ENCODE results near the gene SEC61B.

Gene SEC61B

GRCh38 chr9:99221621-99222415 is at the start of gene SEC61B, which contains the start of gene ALG2:
TSS of gene SEC61B (plus strand) at chr9:99222282. CDS start at chr9:99222364, 82 bp downstream.
TSS of gene ALG2 (minus strand) at chr9:99221942. CDS start at chr9:99221894, 48 bp downstream.
- peak; percentile 90 to 98 (median 96) for DNase-seq
- intact Hi-C loops (cut with DNase I): loop anchor here (2.0 kb wide), 1 partner anchor 599 kb away; the partner anchor contains the start of gene NR4A3

GRCh38 chr9:99173570-99174504 is 48.2 kb upstream of the SEC61B start:
- intact Hi-C loops (cut with DNase I): no loop called here
- DNase-seq: peak in 5 of 42 donors; percentile 6 to 44 (median 13)

- intact Hi-C loops (cut with DNase I): no loop called here
- DNase-seq: no peak
Observed at GRCh38 chr9:99176527-99177013, 45.5 kb upstream of the SEC61B start.

GRCh38 chr9:99177576-99178366 is 44.3 kb upstream of the SEC61B start:
- intact Hi-C loops (cut with DNase I): no loop called here
- no peak for DNase-seq

- intact Hi-C loops (cut with DNase I): no loop called here
- no peak for DNase-seq
Observed at GRCh38 chr9:99178912-99179872, 42.9 kb upstream of the SEC61B start.

GRCh38 chr9:99180199-99180598 is 41.9 kb upstream of the SEC61B start:
- intact Hi-C loops (cut with DNase I): no loop called here
- DNase-seq: no peak

- intact Hi-C loops (cut with DNase I): no loop called here
- no peak for DNase-seq
Observed at GRCh38 chr9:99180662-99181061, 41.4 kb upstream of the SEC61B start.

- intact Hi-C loops (cut with DNase I): no loop called here
- no peak for DNase-seq
Observed at GRCh38 chr9:99181206-99181605, 40.9 kb upstream of the SEC61B start.

GRCh38 chr9:99181621-99182020 is 40.5 kb upstream of the SEC61B start:
- intact Hi-C loops (cut with DNase I): no loop called here
- no peak for DNase-seq

- no peak for DNase-seq
- intact Hi-C loops (cut with DNase I): no loop called here
Observed at GRCh38 chr9:99182356-99182755, 39.7 kb upstream of the SEC61B start.

- no peak for DNase-seq
- intact Hi-C loops (cut with DNase I): no loop called here
Observed at GRCh38 chr9:99183616-99184015, 38.5 kb upstream of the SEC61B start.

- DNase-seq: peak in 1 of 42 donors; percentile 20
- intact Hi-C loops (cut with DNase I): no loop called here
Observed at GRCh38 chr9:99184110-99184474, 38.0 kb upstream of the SEC61B start.

GRCh38 chr9:99184475-99185347 is 37.4 kb upstream of the SEC61B start:
- intact Hi-C loops (cut with DNase I): no loop called here

GRCh38 chr9:99185348-99185632 is 36.8 kb upstream of the SEC61B start:
- no peak for DNase-seq
- intact Hi-C loops (cut with DNase I): no loop called here

More at GRCh38 chr9:99184475-99185347, 37.4 kb upstream of the SEC61B start:
- DNase-seq: peak; percentile 77 to 96 (median 90)

GRCh38 chr9:99185934-99186333 is 36.1 kb upstream of the SEC61B start:
- intact Hi-C loops (cut with DNase I): no loop called here
- no peak for DNase-seq

- no peak for DNase-seq
- intact Hi-C loops (cut with DNase I): no loop called here
Observed at GRCh38 chr9:99187311-99187710, 34.8 kb upstream of the SEC61B start.

GRCh38 chr9:99189186-99189585 is 32.9 kb upstream of the SEC61B start:
- DNase-seq: no peak
- intact Hi-C loops (cut with DNase I): no loop called here
